ENCODE data around the gene EGR1.

Gene EGR1

GRCh38 chr5:138488481-138488945 lies 23.2 kb downstream of the EGR1 start:
- TF ChIP-seq, protein P1, sequence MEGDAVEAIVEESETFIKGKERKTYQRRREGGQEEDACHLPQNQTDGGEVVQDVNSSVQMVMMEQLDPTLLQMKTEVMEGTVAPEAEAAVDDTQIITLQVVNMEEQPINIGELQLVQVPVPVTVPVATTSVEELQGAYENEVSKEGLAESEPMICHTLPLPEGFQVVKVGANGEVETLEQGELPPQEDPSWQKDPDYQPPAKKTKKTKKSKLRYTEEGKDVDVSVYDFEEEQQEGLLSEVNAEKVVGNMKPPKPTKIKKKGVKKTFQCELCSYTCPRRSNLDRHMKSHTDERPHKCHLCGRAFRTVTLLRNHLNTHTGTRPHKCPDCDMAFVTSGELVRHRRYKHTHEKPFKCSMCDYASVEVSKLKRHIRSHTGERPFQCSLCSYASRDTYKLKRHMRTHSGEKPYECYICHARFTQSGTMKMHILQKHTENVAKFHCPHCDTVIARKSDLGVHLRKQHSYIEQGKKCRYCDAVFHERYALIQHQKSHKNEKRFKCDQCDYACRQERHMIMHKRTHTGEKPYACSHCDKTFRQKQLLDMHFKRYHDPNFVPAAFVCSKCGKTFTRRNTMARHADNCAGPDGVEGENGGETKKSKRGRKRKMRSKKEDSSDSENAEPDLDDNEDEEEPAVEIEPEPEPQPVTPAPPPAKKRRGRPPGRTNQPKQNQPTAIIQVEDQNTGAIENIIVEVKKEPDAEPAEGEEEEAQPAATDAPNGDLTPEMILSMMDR (IDR thresholded peaks at IDR 0.05; ENCODE audit: low read depth, low read length): no peak
- no peak overlapping the region for H3K4me3 ChIP-seq (replicated peaks in 1 of 2; ENCODE audit: low read depth in 2 of 2, low read length in 2 of 2)
- DNase-seq (ENCODE audit: low read depth in 2 of 2): peak; percentile 47 to 51

DNA sequence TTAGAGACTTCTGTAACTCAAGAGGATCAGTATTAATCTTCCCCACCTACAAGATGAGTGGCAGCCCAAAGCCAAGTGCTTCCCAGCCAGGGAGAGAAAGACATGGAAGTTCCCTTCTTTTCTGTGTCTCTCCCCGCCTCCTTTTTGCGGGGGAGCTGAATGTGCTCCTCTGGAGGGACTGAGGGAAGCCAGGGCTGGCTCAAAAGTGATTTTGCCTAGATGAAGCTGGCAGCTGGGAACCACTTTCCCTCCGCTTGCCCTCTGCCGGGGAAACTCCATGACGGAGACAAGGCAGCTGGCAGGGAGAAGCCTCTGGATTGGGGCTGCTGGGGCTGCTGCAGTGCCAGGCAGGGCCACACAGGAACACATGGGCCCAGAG lies 24.4 kb downstream of the EGR1 start:
- TF ChIP-seq, protein P1 (IDR thresholded peaks at IDR 0.05; ENCODE audit: low read depth, low read length): no peak
- no peak overlapping the region for H3K4me3 ChIP-seq (replicated peaks in 1 of 2; ENCODE audit: low read depth in 2 of 2, low read length in 2 of 2)
- DNase-seq (ENCODE audit: low read depth in 2 of 2): peak in 1 of 2 donors; percentile 52

GRCh38 chr5:138490648-138491283 lies 25.5 kb downstream of the EGR1 start:
- no peak for DNase-seq (ENCODE audit: low read depth in 2 of 2)
- H3K4me3 ChIP-seq (replicated peaks in 1 of 2; ENCODE audit: low read depth in 2 of 2, low read length in 2 of 2): no peak overlapping the region
- TF ChIP-seq, protein P1 (IDR thresholded peaks at IDR 0.05; ENCODE audit: low read depth, low read length): no peak

GRCh38 chr5:138491284-138491648 lies 26.0 kb downstream of the EGR1 start:
- H3K4me3 ChIP-seq (replicated peaks in 1 of 2; ENCODE audit: low read depth in 2 of 2, low read length in 2 of 2): peak overlapping the region; percentile 43 to 55
- TF ChIP-seq, protein P1 (IDR thresholded peaks at IDR 0.05; ENCODE audit: low read depth, low read length): no peak
- no peak for DNase-seq (ENCODE audit: low read depth in 2 of 2)

GRCh38 chr5:138491669-138492559 lies 26.6 kb downstream of the EGR1 start:
- TF ChIP-seq, protein P1 (IDR thresholded peaks at IDR 0.05; ENCODE audit: low read depth, low read length): no peak
- peak; percentile 87 to 96 for DNase-seq (ENCODE audit: low read depth in 2 of 2)

GRCh38 chr5:138492560-138493045 lies 27.3 kb downstream of the EGR1 start:
- H3K4me3 ChIP-seq (replicated peaks in 1 of 2; ENCODE audit: low read depth in 2 of 2, low read length in 2 of 2): peak overlapping the region; percentile 55 to 58
- DNase-seq (ENCODE audit: low read depth in 2 of 2): no peak
- TF ChIP-seq, protein P1 (IDR thresholded peaks at IDR 0.05; ENCODE audit: low read depth, low read length): no peak

More at GRCh38 chr5:138491669-138492559, 26.6 kb downstream of the EGR1 start:
- peak overlapping the region; percentile 55 to 58 for H3K4me3 ChIP-seq (replicated peaks in 1 of 2; ENCODE audit: low read depth in 2 of 2, low read length in 2 of 2)

Measured in cardiac fibroblast (primary cell).